Pancreas (tissue), 10 donors: Measurements from ENCODE around the gene ZNF521. TPM values are rescaled to one million over a fixed set of nuclear protein-coding genes. Genes with fewer than 3 reads are reported as not detected.

Experiments used
- ATAC-seq, 4 donors: fragments of 200-7000 bp; cut with Tn5 transposase; one replicate each; pipeline versions ENCODE4 v1.8.0 to v1.9.1; 2020; ENCODE audit warnings: mild to moderate bottlenecking in 4 of 4, moderate library complexity in 4 of 4
- DNase-seq, 6 donors: peaks; one replicate each; pipeline ENCODE4 v3.0.0-alpha.2; 2020
- FAIRE-seq: peaks from 2 replicates; lab custom pipeline; 2012; peaks lifted over from hg19 to GRCh38; lab: Jason Lieb, UNC
- H3K27ac ChIP-seq, 4 donors: fragments of 200-600 bp; sonication (generic); 1 replicate in 3 of 4; 2 replicates in 1 of 4; pipeline versions ENCODE4 v1.5.0 to v1.8.0; 2020
- H3K27me3 ChIP-seq, 4 donors: fragments of 200-600 bp; one replicate each; pipeline ENCODE4 v1.8.0; 2021
- H3K36me3 ChIP-seq, 3 donors: fragments of 200-600 bp; sonication (generic) in 1 of 3; one replicate each; pipeline versions ENCODE4 v1.5.0 to v1.8.0; 2020 to 2021
- H3K4me1 ChIP-seq, 3 donors: fragments of 200-600 bp; one replicate each; pipeline ENCODE4 v1.8.0; 2021
- H3K4me3 ChIP-seq, 4 donors: fragments of 200-600 bp; sonication (generic) in 2 of 4; one replicate each; pipeline versions ENCODE4 v1.5.0 to v1.8.0; 2020 to 2021
- H3K9me3 ChIP-seq, 4 donors: fragments of 200-600 bp; one replicate each; pipeline ENCODE4 v1.8.0; 2021
- WGBS, 2 donors: extraction: QIAGEN DNeasy Blood & Tissue Kit; methylation state at CpG; one replicate each; pipeline ENCODE4 v1.1.7; 2013; 5-methylcytosine and 5-hydroxymethylcytosine counted together
- intact Hi-C, 3 donors: fragments of 100-400 bp; cut with DNase I; formaldehyde crosslinking; loops; one replicate each; pipeline versions ENCODE4 v1.11.1 to v1.14.2; 2022
- polyA plus RNA-seq, 2 donors: library from polyadenylated mRNA; stranded (reverse); fragments of 200-250 nt; gene quantifications; one replicate each; pipeline ENCODE4 v1.2.3, GENCODE V29; 2013
- total RNA-seq, 6 donors: library from RNA; stranded (reverse); fragmentation: NEBNext Ultra II Directional in 4 of 6; extraction: Animal tissue kit (Norgen Biotek cat#: 25700) in 4 of 6; gene quantifications; one replicate each; pipeline versions ENCODE4 v1.2.1 to v1.2.4, GENCODE V29; 2021 to 2023
- TF ChIP-seq, protein P1 (sequence below), 4 donors: fragments of 200-600 bp; sonication (generic) in 3 of 4; IDR thresholded peaks; one replicate each; pipeline versions ENCODE4 v1.5.0 to v1.8.0; 2021; ENCODE audit warnings: antibody characterized with exemption in 4 of 4
- donor health status: healthy with polysubstance abuse.
- donor health status: DM: no; HTN: no; CAD: no; lungs with moderate emphysema.
- donor health status: DM: no; HTN: no; CAD: no.
- donor health status: control.
- donor health status: control.
- donor health status: Bipolar disorder and iron deficiency.
- donor health status: DM: yes; HTN: yes; CAD: no.
- donor health status: DM: no; HTN: no; CAD: no.
- donor health status: DM: no; HTN: no; CAD: no.
- donor health status: DM: yes; HTN: yes; CAD: no.

ZNF521 gene
- total and polyA plus RNA-seq, 8 donors: 0.42 to 6.0 (median 1.5) TPM

DNA sequence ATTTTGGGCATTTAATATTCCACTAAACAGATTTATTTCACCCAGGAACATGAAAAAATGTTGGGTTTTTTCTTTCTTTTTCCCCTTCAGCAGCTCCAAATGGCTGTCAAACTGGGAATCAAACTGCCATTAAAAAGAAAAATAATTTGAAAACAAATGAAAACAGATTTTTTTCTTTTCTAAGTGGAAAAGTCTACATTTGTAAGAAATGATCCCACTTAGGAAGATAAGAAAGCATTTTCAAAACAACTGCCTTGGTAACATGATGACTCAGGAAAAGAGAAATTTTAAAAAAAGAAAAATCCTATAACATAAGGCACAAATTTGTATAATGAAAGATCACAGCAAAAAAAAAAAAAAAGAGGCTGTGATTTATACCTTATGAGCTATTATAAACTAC, 20.0 kb downstream of the ZNF521 start:
- no peak for DNase-seq
- no peak overlapping the region for H3K27ac ChIP-seq
- intact Hi-C loops: no loop called here

DNA sequence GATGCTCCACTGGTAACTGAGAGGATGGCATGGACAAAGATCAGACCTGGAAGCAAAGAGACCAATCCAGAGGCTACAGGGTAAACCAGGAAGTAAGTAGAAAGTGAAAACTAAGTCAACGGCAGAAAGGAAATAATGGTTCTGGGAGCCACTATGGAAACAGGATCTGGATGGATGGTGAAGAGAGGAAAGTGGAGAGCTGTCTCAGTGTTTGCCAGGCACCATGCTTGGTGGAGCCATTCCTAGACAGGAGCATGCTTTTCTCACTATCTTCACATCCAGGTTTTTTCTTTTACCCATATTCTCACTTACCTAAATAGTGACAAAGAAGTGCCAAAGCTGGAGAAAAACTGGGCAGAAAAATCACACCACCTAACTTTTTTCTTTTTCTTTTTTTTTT, 22.2 kb downstream of the ZNF521 start:
- 60 to 64% methylated on average over 1 of the region's 1 CpG for WGBS, 2 donors
- FAIRE-seq (no peak), DNase-seq (no peak), ATAC-seq (no peak)
- Histone ChIP-seq H3K36me3 (no peaks in the 10 kb centered on the region), H3K27ac (no peak overlapping the region), H3K9me3 (no peaks in the 10 kb centered on the region), H3K27me3 (no peaks in the 10 kb centered on the region), H3K4me3 (no peak overlapping the region), H3K4me1 (no peaks in the 10 kb centered on the region)
- TF ChIP-seq, protein P1, sequence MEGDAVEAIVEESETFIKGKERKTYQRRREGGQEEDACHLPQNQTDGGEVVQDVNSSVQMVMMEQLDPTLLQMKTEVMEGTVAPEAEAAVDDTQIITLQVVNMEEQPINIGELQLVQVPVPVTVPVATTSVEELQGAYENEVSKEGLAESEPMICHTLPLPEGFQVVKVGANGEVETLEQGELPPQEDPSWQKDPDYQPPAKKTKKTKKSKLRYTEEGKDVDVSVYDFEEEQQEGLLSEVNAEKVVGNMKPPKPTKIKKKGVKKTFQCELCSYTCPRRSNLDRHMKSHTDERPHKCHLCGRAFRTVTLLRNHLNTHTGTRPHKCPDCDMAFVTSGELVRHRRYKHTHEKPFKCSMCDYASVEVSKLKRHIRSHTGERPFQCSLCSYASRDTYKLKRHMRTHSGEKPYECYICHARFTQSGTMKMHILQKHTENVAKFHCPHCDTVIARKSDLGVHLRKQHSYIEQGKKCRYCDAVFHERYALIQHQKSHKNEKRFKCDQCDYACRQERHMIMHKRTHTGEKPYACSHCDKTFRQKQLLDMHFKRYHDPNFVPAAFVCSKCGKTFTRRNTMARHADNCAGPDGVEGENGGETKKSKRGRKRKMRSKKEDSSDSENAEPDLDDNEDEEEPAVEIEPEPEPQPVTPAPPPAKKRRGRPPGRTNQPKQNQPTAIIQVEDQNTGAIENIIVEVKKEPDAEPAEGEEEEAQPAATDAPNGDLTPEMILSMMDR (IDR thresholded peaks at IDR 0.05): no peak
- intact Hi-C loops: no loop called here

More for the DNA sequence above, 20.0 kb downstream of the ZNF521 start:
- ATAC-seq (no peak), FAIRE-seq (no peak)
- Histone ChIP-seq H3K4me1 (no peaks in the 10 kb centered on the region), H3K27me3 (no peaks in the 10 kb centered on the region), H3K4me3 (no peak overlapping the region), H3K36me3 (no peaks in the 10 kb centered on the region), H3K9me3 (no peaks in the 10 kb centered on the region)
- TF ChIP-seq, protein P1 (IDR thresholded peaks at IDR 0.05): no peak

DNA sequence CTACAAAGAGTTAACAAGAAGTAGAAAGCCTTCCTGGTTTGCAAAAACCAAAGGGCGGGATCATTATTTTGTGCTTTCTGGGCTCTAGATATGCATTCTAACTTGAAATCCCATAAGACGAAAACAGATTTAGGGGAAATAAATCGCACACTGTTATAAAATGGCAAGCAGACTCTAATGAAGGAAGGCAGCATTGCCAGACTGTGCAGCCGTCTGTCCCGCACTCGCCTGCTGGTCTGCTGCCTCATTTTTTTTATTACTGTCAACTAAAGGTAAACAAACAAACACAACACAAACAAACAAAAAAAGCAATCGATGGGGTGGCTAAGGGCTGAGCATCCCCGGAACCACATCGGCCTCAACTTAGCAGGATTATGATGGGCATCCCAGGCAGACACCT, 24.4 kb downstream of the ZNF521 start:
- H3K36me3 ChIP-seq: no peaks in the 10 kb centered on the region
- no peaks in the 10 kb centered on the region for H3K27me3 ChIP-seq
- no peak overlapping the region for H3K27ac ChIP-seq
- no peaks in the 10 kb centered on the region for H3K9me3 ChIP-seq
- H3K4me3 ChIP-seq: no peak overlapping the region
- WGBS, 2 donors: 50% methylated on average over 9 of the region's 9 CpGs
- no peak for DNase-seq
- H3K4me1 ChIP-seq: no peaks in the 10 kb centered on the region
- no peak for ATAC-seq
- intact Hi-C loops: no loop called here
- no peak for FAIRE-seq
- TF ChIP-seq, protein P1 (IDR thresholded peaks at IDR 0.05): no peak

DNA sequence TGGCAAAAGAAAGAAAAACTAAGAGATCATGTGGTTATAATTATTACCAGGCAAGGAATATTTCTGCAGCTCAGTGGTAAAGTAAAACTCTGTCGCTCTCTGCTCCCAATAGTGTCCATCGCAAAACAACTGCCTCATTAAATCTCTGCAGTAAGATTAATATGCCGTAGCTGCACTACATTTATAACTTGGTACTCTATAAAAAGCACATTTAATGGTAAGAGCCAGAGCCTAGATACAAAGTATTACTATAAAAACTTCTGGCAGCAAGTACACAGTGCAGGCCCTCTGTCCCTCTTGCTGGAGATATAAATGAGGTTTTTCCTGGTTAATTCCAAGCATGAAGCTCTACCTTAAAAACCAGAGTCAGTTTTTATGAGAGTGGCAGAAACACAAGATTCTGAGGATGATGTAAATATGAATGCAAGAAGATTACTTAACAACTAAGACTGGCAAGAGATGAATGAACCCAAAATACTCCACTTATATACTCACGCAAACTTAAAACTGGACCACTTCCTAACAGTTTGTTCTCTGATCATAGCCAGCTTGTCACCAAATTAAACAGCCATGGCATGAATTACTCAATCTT, 25.5 kb downstream of the ZNF521 start:
- no peaks in the 10 kb centered on the region for H3K36me3 ChIP-seq
- 71 to 76% methylated on average over 4 of the region's 4 CpGs for WGBS, 2 donors
- no peak for DNase-seq
- FAIRE-seq: no peak
- H3K4me1 ChIP-seq: no peaks in the 10 kb centered on the region
- no peak for ATAC-seq
- intact Hi-C loops: no loop called here
- H3K27me3 ChIP-seq: no peaks in the 10 kb centered on the region
- TF ChIP-seq, protein P1 (IDR thresholded peaks at IDR 0.05): no peak
- H3K27ac ChIP-seq: no peak overlapping the region
- H3K4me3 ChIP-seq: no peak overlapping the region
- H3K9me3 ChIP-seq: no peaks in the 10 kb centered on the region

DNA sequence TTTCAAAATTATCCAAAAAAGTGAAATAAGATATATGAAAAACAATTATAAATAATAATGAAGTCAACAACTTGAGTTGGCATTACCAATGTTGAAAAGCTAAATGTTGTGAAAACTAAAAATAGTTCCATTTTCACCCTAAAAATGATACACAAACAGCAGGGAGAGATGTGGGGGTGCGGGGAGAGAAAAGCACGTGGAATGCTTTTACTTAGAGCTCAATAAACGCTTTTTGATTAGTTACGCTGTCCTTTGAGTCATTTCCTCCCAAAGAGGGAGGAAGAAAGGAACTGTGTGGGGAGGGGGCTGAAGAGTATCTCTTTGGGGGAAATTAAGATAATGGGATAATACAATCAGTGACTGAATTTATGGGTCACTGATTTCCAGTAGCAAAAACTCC, 29.2 kb downstream of the ZNF521 start:
- H3K4me3 ChIP-seq: no peak overlapping the region
- H3K27me3 ChIP-seq: peaks cover 0 to 2% (median 0%) of the 10 kb centered on the region in 4 donors
- no peak overlapping the region for H3K27ac ChIP-seq
- FAIRE-seq (no peak), ATAC-seq (no peak), DNase-seq (no peak)
- intact Hi-C loops: no loop called here
- TF ChIP-seq, protein P1 (IDR thresholded peaks at IDR 0.05): no peak
- 83 to 88% methylated on average over 4 of the region's 4 CpGs for WGBS, 2 donors
- no peaks in the 10 kb centered on the region for H3K4me1 ChIP-seq
- H3K36me3 ChIP-seq: no peaks in the 10 kb centered on the region
- no peaks in the 10 kb centered on the region for H3K9me3 ChIP-seq
